Coronary artery (tissue), 2 donors: ENCODE data around the gene GRIP1.
A peak's percentile ranks its signal among the peaks of the same experiment; 100 is the strongest.

Experiments used
- DNase-seq: peaks from one replicate; pipeline ENCODE4 v3.0.0-alpha.2; 2017; ENCODE audit warnings: low spot score
- H3K27ac ChIP-seq, 2 donors: fragments of 200-600 bp; sonication (generic); one replicate each; pipeline ENCODE4 v1.5.1; 2016 to 2019
- H3K4me3 ChIP-seq: fragments of 200-600 bp; sonication (generic); 2 replicates; pipeline ENCODE4 v1.5.1; 2016; ENCODE audit warnings: mild to moderate bottlenecking, moderate library complexity
- TF ChIP-seq, protein P1 (sequence below): fragments of 200-600 bp; sonication (generic); IDR thresholded peaks from one replicate; pipeline ENCODE4 v1.5.1; 2019; ENCODE audit warnings: antibody characterized with exemption

GRIP1 gene

DNA sequence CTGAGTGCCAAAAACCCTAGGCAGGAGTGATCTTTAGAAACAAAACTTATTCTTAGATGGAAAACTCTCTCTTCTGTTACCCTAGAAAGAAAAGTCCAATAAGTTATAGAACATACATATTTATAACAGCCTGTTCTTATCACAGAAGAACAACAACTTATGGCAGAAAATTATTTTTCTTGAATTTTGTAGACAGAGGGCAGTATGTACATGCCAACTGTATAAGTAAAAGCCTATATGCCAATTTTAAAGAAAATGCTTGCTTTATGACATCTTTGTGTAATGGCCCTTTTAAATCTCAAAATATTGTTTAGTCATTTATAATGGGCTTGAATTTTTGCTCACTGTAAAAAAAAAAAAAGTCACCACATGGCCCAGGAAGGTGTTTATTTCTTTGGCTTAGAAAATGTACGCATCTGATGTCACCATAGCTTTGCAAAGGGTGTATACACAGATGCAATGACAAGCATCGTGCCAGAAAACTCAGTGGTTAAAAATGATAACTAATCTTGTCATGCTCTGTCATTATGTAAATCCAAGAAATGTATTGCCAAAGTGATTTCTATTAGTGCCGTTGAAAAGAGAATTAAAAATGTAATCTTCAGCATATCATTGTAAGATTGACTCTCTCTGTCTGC, 38.3 kb upstream of the GRIP1 start:
- TF ChIP-seq, protein P1, sequence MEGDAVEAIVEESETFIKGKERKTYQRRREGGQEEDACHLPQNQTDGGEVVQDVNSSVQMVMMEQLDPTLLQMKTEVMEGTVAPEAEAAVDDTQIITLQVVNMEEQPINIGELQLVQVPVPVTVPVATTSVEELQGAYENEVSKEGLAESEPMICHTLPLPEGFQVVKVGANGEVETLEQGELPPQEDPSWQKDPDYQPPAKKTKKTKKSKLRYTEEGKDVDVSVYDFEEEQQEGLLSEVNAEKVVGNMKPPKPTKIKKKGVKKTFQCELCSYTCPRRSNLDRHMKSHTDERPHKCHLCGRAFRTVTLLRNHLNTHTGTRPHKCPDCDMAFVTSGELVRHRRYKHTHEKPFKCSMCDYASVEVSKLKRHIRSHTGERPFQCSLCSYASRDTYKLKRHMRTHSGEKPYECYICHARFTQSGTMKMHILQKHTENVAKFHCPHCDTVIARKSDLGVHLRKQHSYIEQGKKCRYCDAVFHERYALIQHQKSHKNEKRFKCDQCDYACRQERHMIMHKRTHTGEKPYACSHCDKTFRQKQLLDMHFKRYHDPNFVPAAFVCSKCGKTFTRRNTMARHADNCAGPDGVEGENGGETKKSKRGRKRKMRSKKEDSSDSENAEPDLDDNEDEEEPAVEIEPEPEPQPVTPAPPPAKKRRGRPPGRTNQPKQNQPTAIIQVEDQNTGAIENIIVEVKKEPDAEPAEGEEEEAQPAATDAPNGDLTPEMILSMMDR, result no peak
- no peak overlapping the region for H3K27ac ChIP-seq
- no peak for DNase-seq
- no peak overlapping the region for H3K4me3 ChIP-seq

DNA sequence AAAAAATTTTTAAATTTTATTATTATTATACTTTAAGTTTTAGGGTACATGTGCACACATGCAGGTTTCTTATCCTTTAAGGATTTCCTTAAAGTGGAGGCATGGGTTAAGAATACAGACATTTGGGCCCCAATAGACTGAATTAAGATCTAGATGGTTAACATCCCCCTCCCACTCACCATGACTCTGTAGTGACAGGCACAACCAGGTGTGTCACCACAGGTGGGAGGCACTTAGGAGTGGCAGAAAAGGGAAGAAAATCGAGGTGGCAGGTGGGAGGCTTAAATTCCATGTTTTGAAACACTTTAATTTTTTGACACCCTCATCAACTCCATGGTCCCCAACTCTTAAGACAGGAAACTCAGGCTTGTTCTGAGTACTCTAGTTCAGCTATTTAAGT, 37.6 kb upstream of the GRIP1 start:
- DNase-seq, result no peak
- TF ChIP-seq, protein P1, result no peak
- no peak overlapping the region for H3K4me3 ChIP-seq
- H3K27ac ChIP-seq, result no peak overlapping the region

DNA sequence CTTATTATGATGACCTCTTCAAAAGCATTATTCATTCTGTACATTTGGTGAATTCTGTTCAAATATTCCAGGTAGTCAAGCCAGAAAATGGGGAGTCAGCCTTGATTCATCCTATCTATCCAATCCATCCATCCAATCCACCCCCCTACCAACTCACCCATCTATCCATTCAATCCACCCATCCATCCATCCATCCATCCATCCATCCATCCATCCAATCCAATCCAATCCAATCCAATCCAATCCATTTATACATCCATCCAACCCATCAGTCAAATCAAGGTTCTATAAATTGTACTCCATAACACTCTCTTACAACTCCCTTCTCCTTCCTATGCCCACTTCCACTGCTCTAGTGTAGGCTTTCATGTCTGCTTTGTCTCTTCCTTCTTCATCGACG, 35.8 kb upstream of the GRIP1 start:
- no peak for DNase-seq
- H3K4me3 ChIP-seq, result no peak overlapping the region
- no peak overlapping the region for H3K27ac ChIP-seq
- TF ChIP-seq, protein P1, result no peak

DNA sequence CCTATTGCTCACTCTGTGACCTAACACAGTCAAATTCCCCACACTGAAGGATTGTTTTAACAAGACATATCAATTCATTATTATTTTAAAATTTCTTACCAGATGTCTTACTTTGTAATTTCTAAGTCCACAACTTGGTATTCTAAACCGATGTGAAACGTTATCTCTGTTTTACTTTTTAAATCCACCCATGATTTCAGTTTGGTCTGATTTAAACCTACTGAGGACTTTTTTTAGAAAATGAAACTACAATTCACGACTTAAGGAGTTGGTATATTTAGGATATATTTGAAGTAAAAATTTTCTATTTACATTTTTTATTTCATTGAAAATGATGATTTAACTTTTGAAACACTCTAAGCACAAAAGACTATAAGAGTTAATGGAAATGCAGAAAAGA, 35.1 kb upstream of the GRIP1 start:
- DNase-seq, result no peak
- Histone ChIP-seq H3K4me3 (no peak overlapping the region), H3K27ac (no peak overlapping the region)
- TF ChIP-seq, protein P1, result no peak

DNA sequence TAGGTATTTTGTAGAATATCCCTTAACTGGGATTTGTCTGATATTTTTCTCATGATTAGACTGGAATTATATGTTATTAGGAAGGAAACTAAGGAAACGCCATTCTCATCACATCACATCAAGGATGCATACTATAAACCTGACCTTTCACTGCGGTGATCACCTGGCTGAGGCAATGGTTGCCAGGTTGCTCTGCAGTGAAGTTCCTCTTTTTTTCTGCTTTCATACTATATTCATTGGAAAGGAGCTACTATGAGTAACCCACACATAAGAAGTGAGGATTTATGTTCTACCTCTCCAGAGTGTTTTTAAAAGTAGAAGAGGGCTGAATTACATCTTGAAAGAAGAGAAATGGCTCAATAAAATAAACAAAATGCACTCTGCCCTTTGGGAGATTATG, 31.0 kb upstream of the GRIP1 start:
- no peak overlapping the region for H3K27ac ChIP-seq
- no peak overlapping the region for H3K4me3 ChIP-seq
- TF ChIP-seq, protein P1, result no peak
- no peak for DNase-seq

DNA sequence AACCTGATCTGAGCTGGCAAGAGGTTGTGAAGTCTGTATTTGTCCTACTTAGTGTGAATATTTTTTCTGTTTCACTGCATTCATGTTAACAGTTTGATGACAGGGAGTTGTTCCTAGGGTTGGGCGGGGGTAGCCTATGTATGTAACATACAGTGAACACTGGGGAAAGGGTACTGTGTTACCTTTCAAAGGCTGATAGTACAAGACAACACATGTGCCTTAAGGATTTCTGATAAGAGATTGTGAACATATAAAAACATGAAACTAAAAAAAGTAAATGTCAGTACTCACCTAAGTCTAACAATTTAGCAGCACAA, 30.5 kb upstream of the GRIP1 start:
- Histone ChIP-seq H3K4me3 (no peak overlapping the region), H3K27ac (no peak overlapping the region)
- no peak for DNase-seq
- TF ChIP-seq, protein P1, result no peak

DNA sequence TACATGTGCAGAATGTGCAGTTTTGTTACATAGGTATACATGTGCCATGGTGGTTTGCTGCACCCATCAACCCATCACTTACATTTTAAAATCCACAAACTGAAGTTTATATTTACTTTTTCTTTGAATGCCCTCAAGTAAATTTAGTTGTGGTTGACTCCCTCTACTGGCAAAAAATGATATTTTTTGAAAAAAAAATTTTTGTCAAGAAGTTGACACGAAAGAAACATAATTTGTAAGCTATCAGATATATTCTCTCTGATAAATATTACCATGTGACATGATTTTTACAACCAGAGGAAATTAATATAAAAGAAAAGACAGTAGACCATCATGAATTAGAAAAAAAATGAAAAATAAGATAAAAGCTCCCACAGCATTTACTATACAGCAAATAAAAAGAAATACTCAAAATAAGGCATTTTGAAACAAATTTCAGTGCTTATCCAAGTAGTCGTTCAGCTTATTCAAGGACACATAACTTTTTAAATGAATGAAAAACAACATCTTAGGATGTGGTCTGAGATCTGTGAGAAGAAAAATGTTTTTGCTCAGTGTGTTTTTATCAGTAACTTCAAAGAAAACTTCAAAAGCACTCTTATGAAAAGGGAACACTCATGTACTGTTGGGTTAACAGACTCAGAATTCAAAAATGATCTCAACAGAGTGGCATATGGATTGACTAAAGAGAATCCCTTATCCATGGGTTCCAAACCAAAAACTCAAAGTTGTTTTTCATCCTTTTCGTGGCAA, 30.0 kb upstream of the GRIP1 start:
- Histone ChIP-seq H3K4me3 (no peak overlapping the region), H3K27ac (no peak overlapping the region)
- TF ChIP-seq, protein P1, result peak; percentile 19
- no peak for DNase-seq
